ENCODE measurements around the gene NAMPT.
"Not testable (repeated sequence)": the region's sequence is repeated elsewhere in the genome, so short reads cannot be mapped to it uniquely, and the experiment has no call there.

Gene NAMPT

DNA sequence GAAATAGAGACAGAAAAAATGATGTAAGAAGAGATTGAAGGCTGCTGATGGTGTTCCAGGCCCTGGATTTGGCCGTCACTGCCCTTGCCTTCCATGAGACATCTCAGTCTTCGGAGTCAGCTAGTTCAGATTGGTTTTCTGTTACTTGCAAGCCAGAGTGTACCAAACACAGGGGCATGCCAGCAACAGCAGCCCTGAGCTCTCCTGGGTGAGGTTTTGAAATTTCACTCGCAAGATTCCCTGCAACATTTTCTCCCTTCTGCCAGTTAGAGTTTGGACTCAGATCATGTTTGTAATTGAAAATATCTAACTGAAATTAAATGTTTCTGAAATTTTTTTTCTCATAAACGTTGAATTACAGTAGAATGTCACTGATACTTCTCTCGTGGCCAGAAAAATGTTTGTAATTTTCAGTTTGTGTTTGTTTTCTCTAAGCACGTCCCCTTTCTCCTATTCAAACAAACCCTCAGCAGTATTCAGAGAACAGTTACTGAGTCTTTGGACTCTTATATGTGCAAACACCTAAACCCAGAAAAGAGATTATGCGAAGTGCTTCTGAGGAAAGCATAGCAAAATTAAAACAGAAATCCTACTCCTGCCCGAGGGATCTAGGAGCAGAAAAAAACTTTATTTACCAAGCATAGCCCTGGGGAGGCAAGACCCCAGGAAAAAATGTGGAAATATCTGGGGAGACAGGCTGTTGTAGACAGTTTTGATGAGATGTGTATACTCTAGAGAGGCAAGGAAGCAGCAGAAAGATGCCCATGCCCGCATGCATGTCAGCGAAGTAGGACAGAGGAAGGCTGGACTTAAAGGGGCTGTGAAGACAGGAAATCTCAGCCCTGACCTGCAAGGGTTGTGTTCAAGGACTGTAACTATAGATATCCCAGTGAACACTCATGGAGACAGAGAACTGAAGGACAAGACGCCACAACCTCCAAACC lies 43.0 kb upstream of the NAMPT start:
- POLR2A ChIA-PET = no interaction called here
- no peak for TF ChIP-seq CTCF (IDR thresholded peaks at IDR 0.05; ENCODE audit: insufficient read depth, low read length, missing control alignments)
- H3K4me3 ChIP-seq (ENCODE audit: low read depth, low read length) = no peak overlapping the region
- CTCF ChIA-PET = no interaction called here
- DNase-seq (ENCODE audit: low read depth, low spot score) = no peak

DNA sequence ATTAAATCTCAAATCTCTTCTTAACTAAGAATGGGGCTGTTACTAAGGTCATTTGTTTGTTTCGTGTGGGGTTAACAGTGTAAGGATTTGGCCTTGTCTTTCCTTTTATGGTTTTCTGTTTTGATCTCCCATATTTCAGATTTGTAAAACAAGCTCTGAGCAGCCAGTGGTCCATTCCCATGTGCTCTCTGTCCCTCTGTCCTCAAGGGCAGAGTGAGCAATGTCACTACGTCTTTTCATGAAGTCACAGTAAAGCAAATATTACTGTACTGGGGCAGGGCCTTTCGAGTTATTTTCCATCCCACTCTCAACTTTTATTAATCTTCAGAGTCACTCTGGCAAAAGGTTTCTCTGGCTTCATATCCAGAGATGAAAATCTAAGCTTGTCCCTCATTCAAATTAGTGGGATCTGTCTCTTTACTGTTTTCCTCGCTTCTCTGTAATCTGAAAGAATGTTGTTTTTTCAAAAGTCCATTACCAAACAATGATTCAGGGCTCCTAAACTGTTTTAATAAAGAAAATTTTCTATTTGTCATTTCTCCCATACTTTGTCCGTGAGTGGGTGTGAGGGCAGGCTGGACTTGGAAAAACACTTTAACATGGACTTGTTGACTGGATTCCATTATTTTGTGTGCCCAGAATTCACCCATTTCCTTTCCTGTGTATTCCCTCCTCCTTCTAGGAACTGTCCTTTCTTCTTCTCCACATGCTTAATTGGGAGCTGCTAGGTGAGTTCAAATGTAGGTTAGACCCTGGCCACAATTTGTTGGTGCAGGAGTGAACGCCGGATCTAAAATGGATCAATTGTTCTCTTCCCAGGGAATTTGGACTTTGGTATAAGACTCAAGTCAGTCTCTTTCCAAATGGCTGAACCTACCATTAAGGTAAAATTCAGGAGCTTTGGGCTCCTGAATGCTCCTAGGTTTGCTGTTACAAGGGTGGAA lies 42.1 kb upstream of the NAMPT start:
- DNase-seq (ENCODE audit: low read depth, low spot score) = no peak
- no peak overlapping the region for H3K4me3 ChIP-seq (ENCODE audit: low read depth, low read length)
- TF ChIP-seq CTCF (IDR thresholded peaks at IDR 0.05; ENCODE audit: insufficient read depth, low read length, missing control alignments) = no peak
- CTCF ChIA-PET = no interaction called here
- POLR2A ChIA-PET = no interaction called here

DNA sequence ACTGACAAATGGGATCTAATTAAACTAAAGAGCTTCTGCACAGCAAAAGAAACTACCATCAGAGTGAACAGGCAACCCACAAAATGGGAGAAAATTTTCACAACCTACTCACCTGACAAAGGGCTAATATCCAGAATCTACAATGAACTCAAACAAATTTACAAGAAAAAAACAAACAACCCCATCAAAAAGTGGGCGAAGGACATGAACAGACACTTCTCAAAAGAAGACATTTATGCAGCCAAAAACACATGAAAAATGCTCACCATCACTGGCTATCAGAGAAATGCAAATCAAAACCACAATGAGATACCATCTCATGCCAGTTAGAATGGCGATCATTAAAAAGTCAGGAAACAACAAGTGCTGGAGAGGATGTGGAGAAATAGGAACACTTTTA lies 39.7 kb upstream of the NAMPT start:
- CTCF ChIA-PET; POLR2A ChIA-PET; DNase-seq (ENCODE audit: low read depth, low spot score): not testable (repeated sequence)

DNA sequence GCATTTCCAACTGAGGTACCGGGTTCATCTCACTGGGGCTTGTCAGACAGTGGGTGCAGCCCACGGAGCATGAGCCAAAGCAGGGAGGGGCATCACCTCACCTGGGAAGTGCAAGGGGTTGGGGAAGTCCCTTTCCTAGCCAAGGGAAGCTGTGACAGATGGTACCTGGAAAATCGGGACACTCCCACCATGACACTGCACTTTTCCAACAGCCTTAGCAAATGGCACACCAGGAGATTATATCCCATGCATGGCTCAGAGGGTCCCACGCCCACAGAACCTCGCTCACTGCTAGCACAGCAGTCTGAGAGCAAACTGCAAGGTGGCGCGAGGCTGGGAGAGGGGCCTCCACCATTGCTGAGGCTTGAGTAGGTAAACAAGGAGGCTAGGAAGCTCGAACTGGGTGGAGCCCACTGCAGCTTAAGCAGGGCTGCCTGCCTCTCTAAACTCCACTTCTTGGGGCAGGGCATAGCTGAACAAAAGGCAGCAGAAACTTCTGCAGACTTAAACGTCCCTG lies 35.5 kb upstream of the NAMPT start:
- DNase-seq (ENCODE audit: low read depth, low spot score); H3K4me3 ChIP-seq (ENCODE audit: low read depth, low read length); CTCF ChIA-PET; POLR2A ChIA-PET: not testable (repeated sequence)

More for the DNA sequence above, 39.7 kb upstream of the NAMPT start:
- H3K4me3 ChIP-seq (ENCODE audit: low read depth, low read length) = not testable (repeated sequence)

DNA sequence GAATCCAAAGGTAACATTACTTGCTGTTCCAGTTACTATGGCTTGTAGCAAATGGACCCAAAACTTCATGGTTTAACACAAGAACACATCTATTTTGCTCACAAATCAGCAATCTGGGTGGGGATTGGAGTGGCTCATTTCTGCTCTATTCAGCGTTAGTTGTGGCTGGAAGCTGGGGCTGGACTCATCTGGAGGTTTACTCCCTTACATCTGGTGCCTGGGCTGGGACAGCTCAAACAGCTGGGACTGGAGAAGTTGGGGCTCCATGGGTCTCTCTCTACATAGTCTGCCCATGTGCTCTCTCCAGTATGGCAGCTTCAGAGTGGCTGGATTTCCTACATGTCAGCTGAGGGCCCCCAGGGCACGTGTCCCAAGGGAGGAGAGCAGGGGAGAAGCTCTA lies 33.7 kb upstream of the NAMPT start:
- H3K4me3 ChIP-seq (ENCODE audit: low read depth, low read length) = no peak overlapping the region
- ChIA-PET CTCF (no interaction called here), POLR2A (interaction anchor here (1.0 kb wide), 1 partner anchor 33 kb away, joined by 4 read pairs; no protein-coding TSS in a partner anchor)
- TF ChIP-seq CTCF (IDR thresholded peaks at IDR 0.05; ENCODE audit: insufficient read depth, low read length, missing control alignments) = no peak
- DNase-seq (ENCODE audit: low read depth, low spot score) = no peak

- H3K4me3 ChIP-seq (ENCODE audit: low read depth, low read length) = no peak overlapping the region
- POLR2A ChIA-PET = interaction anchor here (1.0 kb wide), 1 partner anchor 33 kb away, joined by 4 read pairs; no protein-coding TSS in a partner anchor
- TF ChIP-seq CTCF (IDR thresholded peaks at IDR 0.05; ENCODE audit: insufficient read depth, low read length, missing control alignments) = no peak
- no peak for DNase-seq (ENCODE audit: low read depth, low spot score)
- CTCF ChIA-PET = no interaction called here
These were observed 33.2 kb upstream of the NAMPT start for GRCh38 chr7:106317971-106318370.

DNA sequence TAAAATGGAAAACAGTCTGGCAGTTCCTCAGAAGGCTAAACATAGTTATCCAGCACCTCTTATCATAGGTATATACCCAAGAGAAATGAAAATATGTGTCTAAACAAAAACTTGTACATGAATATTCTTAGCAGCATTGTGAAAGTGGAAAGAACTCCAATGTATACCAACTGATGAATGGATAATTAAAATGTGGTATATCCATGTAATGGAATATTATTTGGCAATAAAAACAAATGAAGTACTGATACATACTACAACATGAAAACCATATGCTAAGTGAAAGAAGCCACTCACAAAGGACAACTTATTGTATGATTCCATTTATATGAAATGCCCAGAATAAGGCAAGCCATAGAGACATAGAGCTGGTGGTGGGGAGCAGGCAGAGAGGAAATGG lies 32.2 kb upstream of the NAMPT start:
- no peak overlapping the region for H3K4me3 ChIP-seq (ENCODE audit: low read depth, low read length)
- DNase-seq (ENCODE audit: low read depth, low spot score) = no peak
- ChIA-PET POLR2A (no interaction called here), CTCF (no interaction called here)
- no peak for TF ChIP-seq CTCF (IDR thresholded peaks at IDR 0.05; ENCODE audit: insufficient read depth, low read length, missing control alignments)
